GM20000 (cell line): ENCODE results near the gene TSHZ2.
"Not testable (repeated sequence)": the region's sequence is repeated elsewhere in the genome, so short reads cannot be mapped to it uniquely, and the experiment has no call there.

Source experiments
- DNase-seq: peaks from one replicate; pipeline ENCODE4 v3.0.0; 2012; ENCODE audit warnings: low spot score
- TF ChIP-seq, protein P1 (sequence below): IDR thresholded peaks from 2 replicates; pipeline ENCODE4 v1.5.1; 2012; ENCODE audit warnings: mild to moderate bottlenecking, control low read depth; ENCODE audit errors: extremely low read depth, missing control alignments

The TSHZ2 gene

DNA sequence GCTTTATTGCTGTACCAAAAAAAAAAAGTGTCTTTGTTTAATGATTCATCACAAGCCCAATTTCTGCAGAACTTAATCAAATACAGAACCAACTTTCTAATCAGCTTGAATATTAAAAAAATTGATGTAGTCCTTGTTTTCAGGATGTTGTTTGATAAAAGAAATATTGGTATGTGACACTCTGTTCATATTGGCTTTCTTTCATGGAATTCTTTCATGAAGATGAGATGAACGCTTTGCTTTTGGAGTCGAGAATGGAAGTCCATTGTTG, 437.2 kb downstream of the TSHZ2 start:
- TF ChIP-seq, protein P1, sequence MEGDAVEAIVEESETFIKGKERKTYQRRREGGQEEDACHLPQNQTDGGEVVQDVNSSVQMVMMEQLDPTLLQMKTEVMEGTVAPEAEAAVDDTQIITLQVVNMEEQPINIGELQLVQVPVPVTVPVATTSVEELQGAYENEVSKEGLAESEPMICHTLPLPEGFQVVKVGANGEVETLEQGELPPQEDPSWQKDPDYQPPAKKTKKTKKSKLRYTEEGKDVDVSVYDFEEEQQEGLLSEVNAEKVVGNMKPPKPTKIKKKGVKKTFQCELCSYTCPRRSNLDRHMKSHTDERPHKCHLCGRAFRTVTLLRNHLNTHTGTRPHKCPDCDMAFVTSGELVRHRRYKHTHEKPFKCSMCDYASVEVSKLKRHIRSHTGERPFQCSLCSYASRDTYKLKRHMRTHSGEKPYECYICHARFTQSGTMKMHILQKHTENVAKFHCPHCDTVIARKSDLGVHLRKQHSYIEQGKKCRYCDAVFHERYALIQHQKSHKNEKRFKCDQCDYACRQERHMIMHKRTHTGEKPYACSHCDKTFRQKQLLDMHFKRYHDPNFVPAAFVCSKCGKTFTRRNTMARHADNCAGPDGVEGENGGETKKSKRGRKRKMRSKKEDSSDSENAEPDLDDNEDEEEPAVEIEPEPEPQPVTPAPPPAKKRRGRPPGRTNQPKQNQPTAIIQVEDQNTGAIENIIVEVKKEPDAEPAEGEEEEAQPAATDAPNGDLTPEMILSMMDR: no peak
- no peak for DNase-seq

DNA sequence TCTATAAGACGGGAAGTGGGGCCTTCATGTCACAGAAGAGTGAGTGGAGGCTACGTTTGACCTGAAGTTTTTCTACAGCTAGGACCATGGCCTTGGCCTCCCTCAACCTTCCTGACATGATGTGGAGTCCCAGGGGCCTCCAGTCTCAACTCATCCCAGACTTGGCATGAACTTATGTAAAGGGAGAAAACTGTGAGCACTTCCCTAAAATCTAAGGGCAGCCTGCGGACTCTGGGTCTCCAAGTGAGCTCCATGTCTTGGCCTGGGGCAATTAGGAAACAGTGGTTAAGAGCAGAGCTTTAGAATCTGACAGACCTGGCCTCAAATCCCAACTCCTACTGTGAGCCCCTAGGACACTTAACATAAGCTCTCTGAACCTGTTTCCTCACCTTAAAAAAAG, 439.0 kb downstream of the TSHZ2 start:
- TF ChIP-seq, protein P1: no peak
- DNase-seq: no peak

DNA sequence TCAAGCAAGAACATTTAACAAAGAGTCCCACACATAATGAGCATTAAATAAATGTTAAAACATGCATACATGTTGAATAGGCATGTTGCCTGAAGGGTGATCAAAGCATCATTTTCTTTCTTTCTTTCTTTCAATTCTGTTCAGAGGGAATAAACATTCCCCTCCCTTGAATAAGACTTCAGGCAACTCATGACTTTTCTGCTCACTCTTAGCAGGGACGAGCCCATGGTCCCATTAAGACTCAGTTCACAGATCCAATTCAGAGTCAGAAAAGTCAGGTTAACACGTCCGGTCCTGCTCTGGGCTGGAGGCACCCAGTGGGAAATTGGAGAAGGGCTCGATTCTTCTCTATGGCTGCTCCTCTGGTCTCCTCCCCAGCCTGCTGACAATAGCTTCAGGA, 439.7 kb downstream of the TSHZ2 start:
- TF ChIP-seq, protein P1: no peak
- no peak for DNase-seq

DNA sequence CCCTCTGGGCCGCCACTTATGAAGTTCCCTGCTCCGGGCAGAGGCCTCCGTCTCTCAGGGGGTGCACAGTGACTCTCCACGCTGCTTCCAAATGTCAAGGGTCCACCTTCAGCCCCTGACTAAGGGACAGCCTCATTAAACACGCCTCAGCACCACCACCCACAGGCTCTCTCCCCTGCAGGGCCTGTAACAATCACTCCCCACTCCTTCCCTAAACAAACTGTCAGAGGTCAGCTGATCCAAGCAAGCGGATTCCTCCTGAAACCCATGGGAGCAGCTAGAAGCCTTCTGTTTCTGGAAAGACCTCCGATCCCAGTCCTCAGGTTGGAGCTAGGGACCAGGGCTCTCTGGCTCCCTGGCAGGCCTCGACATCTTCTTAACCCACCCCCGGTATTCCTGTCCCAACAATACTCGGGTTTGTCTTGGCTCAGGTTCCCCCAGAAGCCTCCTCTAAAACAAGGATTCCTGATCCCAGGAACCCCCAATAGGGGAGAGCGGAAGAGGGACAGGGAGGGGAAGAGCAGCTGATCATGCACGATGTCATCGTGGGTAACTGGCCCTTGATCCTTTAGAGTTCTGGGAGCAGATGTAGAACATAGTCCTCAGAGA, 440.5 kb downstream of the TSHZ2 start:
- TF ChIP-seq, protein P1: no peak
- no peak for DNase-seq

DNA sequence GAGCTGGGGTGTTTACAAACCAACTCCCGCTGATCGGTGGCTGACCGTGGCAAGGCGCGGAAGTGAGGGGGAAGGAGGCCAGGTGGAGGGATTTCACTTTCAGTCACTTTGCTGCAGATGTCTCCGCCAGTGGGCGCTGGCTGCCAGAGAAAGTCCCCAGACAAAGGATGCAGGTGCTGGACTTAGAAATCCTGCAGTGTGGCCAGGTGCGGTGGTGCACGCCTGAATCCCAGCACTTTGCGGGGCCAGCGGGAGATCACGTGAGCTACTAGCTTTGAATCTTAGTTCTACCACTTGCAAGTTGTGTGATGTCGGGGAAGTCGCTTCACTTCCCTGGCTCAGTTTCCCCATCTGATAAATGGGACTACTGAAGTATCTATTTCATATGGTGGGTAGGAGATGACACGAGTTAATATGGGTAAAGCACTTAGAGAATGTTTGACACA, 441.1 kb downstream of the TSHZ2 start:
- TF ChIP-seq, protein P1: peak; percentile 80
- DNase-seq: peak; percentile 86

DNA sequence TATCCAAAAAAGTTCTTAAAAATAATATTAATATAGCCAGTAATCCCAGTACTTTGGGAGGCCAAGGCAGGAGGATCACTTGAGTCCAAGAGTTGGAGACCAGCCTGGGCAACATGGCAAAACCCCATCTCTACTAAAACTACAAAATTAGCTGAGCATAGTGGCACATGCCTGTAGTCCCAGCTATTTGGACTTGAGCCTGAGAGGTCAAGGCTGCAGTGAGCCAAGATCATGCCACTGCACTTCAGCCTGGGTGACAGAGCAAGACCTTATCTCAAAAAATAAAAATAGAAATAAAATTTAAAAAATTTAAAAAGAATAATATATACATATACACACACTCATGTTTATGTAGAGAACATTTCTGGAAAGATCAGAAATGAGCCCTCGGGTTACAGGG, 441.7 kb downstream of the TSHZ2 start:
- DNase-seq: not testable (repeated sequence)

DNA sequence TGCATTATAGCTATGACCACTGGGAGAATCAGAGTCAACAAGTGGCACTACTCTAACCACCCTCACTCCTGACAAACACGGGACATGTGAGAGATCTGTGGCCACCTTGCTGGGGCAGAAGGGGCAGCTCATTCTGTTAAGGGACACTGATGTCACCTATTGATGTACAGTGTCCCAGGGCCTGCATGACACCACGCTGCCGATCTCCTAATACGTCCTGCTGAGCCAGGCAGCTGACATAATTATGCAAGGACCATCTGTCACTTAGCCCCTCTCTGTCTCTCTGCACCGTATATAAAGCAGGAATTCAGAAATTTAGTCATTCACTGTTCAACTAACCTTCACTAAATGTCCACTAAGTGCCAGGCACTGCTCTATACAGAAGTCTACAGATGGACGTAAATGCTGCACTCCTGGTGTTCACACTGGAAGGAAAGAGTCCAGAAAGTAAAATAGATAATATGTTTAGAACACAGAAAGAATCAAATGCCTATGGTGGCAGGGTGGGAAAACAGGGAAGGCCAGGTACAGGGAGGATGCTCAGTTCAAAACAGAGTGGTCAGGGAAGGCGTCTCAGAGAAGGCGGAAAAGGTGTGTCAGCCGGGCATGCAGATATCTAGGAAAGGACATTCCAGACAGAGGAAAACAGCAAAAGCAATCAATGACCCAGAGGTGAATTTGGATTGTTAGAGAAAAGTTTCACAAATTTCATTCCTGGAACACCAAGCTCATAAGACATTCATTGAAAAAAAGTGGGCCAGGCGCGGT, 447.7 kb downstream of the TSHZ2 start:
- TF ChIP-seq, protein P1: no peak
- no peak for DNase-seq

DNA sequence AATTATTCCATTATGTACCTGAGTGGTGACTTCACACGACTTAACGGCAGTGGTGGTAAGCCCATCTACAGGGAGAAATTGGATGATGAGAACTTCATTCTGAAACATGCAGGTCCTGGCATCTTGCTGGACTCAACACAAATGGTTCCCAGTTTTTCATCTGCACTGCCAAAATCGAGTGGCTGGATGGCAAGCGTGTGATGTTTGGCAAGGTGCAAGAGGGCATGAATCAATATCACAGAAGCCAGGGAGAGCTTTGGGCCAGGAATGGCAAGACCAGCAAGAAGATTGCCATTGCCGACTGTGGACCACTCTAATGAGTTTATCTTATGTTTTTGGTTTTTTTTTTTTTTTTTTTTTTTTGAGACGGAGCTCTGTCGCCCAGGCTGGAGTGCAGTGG, 449.2 kb downstream of the TSHZ2 start:
- DNase-seq: no peak
- TF ChIP-seq, protein P1: no peak
